ENCODE measurements around the gene OSBP2. TPM values are rescaled to one million over a fixed set of nuclear protein-coding genes. Genes with fewer than 3 reads are reported as not detected.

Gene OSBP2
- total RNA-seq, 1 experiment from 2014 or later: 7.1 TPM

DNA sequence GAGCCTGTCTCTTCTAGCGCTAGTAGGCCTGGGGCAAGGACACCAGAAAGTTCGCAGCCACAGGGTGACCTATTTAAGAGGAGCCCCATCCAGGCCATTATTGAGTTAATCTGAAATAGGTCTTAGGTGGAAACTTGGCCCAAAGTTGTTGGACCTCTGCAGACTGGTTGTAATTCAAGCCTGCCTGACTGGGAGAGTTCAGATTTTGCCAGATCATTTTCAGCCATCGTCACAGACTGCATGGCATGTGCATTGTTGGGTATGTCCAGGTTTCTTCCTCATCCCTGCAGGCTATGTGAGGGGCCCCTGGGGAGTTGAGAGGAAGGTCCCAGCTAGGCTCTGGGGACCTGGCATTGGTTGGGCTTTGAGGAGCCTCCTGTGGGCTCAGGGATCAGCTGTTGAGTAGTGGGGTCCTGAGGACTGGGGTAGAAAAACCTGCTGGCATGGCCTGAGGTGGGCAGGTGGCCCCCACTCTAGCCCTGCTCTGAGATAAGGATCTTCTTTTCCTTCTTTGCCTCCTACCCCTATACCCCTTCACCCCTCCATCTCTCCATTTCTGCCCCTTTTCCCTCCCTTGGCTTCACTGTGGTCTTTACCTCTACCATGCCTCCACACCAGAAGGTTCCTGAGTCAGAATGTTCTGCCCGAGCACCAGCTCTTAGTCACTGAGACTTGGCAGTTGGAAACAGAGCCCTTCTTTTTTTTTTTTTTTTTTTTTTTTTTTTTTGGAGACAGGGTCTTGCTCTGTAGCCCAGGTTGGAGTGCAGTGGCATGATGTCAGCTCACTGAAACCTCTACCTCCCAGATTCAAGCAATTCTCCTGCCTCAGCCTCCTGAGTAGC lies 161.2 kb downstream of the OSBP2 start:
- intact Hi-C loops (cut with micrococcal nuclease; ENCODE audit: unreplicated experiment): no loop called here
- Histone ChIP-seq H3K9me3 (ENCODE audit: insufficient read depth, low read depth) (peaks cover 4% of the 10 kb centered on the region), H3K27ac (no peak overlapping the region), H3K4me2 (no peak overlapping the region), H3K36me3 (ENCODE audit: low read depth) (no peaks in the 10 kb centered on the region), H3K4me3 (no peak overlapping the region), H3K9me2 (ENCODE audit: insufficient read depth) (no peaks in the 10 kb centered on the region), H3K4me1 (replicated peaks; ENCODE audit: insufficient read depth) (no peaks in the 10 kb centered on the region), H3K27me3 (ENCODE audit: insufficient read depth, low read depth) (no peaks in the 10 kb centered on the region), H2AFZ (no peak overlapping the region), H3K79me2 (ENCODE audit: low read depth) (no peaks in the 10 kb centered on the region), H4K20me1 (ENCODE audit: insufficient read depth) (no peaks in the 10 kb centered on the region), H3F3A (ENCODE audit: insufficient read depth, low read depth) (no peaks in the 10 kb centered on the region)
- POLR2A ChIA-PET (ENCODE audit: unreplicated experiment): no interaction called here
- no peak for TF ChIP-seq EZH2 (IDR thresholded peaks at IDR 0.05; ENCODE audit: low read depth)
- TF ChIP-seq, protein P1, sequence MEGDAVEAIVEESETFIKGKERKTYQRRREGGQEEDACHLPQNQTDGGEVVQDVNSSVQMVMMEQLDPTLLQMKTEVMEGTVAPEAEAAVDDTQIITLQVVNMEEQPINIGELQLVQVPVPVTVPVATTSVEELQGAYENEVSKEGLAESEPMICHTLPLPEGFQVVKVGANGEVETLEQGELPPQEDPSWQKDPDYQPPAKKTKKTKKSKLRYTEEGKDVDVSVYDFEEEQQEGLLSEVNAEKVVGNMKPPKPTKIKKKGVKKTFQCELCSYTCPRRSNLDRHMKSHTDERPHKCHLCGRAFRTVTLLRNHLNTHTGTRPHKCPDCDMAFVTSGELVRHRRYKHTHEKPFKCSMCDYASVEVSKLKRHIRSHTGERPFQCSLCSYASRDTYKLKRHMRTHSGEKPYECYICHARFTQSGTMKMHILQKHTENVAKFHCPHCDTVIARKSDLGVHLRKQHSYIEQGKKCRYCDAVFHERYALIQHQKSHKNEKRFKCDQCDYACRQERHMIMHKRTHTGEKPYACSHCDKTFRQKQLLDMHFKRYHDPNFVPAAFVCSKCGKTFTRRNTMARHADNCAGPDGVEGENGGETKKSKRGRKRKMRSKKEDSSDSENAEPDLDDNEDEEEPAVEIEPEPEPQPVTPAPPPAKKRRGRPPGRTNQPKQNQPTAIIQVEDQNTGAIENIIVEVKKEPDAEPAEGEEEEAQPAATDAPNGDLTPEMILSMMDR (conservative IDR thresholded peaks at IDR 0.05): no peak
- no TSS peak for BruUV-seq (replicated peaks)
- no peak for DNase-seq
- CTCF ChIA-PET: interaction anchor here (0.6 kb wide), 1 partner anchor 96 kb away, joined by 4 read pairs; no protein-coding TSS in a partner anchor

GRCh38 chr22:30856741-30857502 lies 162.2 kb downstream of the OSBP2 start:
- H3K4me3 ChIP-seq: no peak overlapping the region
- no peaks in the 10 kb centered on the region for H3K27me3 ChIP-seq (ENCODE audit: insufficient read depth, low read depth)
- H3K4me1 ChIP-seq (replicated peaks; ENCODE audit: insufficient read depth): peaks cover 6% of the 10 kb centered on the region
- no peaks in the 10 kb centered on the region for H4K20me1 ChIP-seq (ENCODE audit: insufficient read depth)
- ChIA-PET POLR2A (ENCODE audit: unreplicated experiment) (no interaction called here), CTCF (no interaction called here)
- H2AFZ ChIP-seq: no peak overlapping the region
- no peaks in the 10 kb centered on the region for H3K36me3 ChIP-seq (ENCODE audit: low read depth)
- TF ChIP-seq EZH2 (IDR thresholded peaks at IDR 0.05; ENCODE audit: low read depth): no peak
- TF ChIP-seq, protein P1 (conservative IDR thresholded peaks at IDR 0.05): no peak
- H3K9me3 ChIP-seq (ENCODE audit: insufficient read depth, low read depth): peaks cover 4% of the 10 kb centered on the region
- intact Hi-C loops (cut with micrococcal nuclease; ENCODE audit: unreplicated experiment): no loop called here
- no peak overlapping the region for H3K4me2 ChIP-seq
- H3K9me2 ChIP-seq (ENCODE audit: insufficient read depth): no peaks in the 10 kb centered on the region
- H3F3A ChIP-seq (ENCODE audit: insufficient read depth, low read depth): no peaks in the 10 kb centered on the region
- no TSS peak for BruUV-seq (replicated peaks)
- no peaks in the 10 kb centered on the region for H3K79me2 ChIP-seq (ENCODE audit: low read depth)
- DNase-seq: no peak
- no peak overlapping the region for H3K27ac ChIP-seq

DNA sequence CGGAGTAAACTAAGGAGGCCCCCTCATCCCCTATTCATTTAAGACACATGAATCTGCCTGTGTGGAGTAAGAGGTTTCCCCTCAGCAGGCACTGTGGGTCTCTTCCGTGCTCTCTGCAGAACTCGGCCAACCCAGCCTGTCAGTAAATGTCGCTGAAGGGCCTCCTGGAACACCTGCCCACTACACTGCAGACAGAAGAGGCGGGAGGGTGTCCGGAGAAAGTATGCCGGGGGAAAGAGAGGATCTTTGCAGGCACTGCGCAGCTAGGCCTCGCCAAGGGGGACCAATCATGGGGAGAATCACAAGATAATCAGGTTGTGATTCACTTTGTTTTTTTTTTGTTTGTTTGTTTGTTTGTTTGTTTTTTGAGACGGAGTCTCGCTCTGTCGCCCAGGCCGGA lies 163.1 kb downstream of the OSBP2 start:
- H2AFZ ChIP-seq: no peak overlapping the region
- intact Hi-C loops (cut with micrococcal nuclease; ENCODE audit: unreplicated experiment): no loop called here
- no peaks in the 10 kb centered on the region for H3K27me3 ChIP-seq (ENCODE audit: insufficient read depth, low read depth)
- H3K9me2 ChIP-seq (ENCODE audit: insufficient read depth): no peaks in the 10 kb centered on the region
- H3K36me3 ChIP-seq (ENCODE audit: low read depth): no peaks in the 10 kb centered on the region
- H3K27ac ChIP-seq: no peak overlapping the region
- POLR2A ChIA-PET (ENCODE audit: unreplicated experiment): no interaction called here
- H3K9me3 ChIP-seq (ENCODE audit: insufficient read depth, low read depth): peaks cover 4% of the 10 kb centered on the region
- DNase-seq: no peak
- no peak overlapping the region for H3K4me2 ChIP-seq
- no peak overlapping the region for H3K4me3 ChIP-seq
- no peaks in the 10 kb centered on the region for H3F3A ChIP-seq (ENCODE audit: insufficient read depth, low read depth)
- H4K20me1 ChIP-seq (ENCODE audit: insufficient read depth): no peaks in the 10 kb centered on the region
- H3K4me1 ChIP-seq (replicated peaks; ENCODE audit: insufficient read depth): peaks cover 11% of the 10 kb centered on the region
- CTCF ChIA-PET: interaction anchor here (0.7 kb wide), 1 partner anchor 18 kb away, joined by 5 read pairs; no protein-coding TSS in a partner anchor
- TF ChIP-seq EZH2 (IDR thresholded peaks at IDR 0.05; ENCODE audit: low read depth): no peak
- TF ChIP-seq, protein P1 (conservative IDR thresholded peaks at IDR 0.05): no peak
- H3K79me2 ChIP-seq (ENCODE audit: low read depth): no peaks in the 10 kb centered on the region
- BruUV-seq (replicated peaks): no TSS peak

Measured in PC-9 (cell line).